Progenitor cell of endocrine pancreas (in vitro differentiated cells): ENCODE results near the gene RALGPS1. TPM values are rescaled to one million over a fixed set of nuclear protein-coding genes. Genes with fewer than 3 reads are reported as not detected.
A peak's percentile ranks its signal among the peaks of the same experiment; 100 is the strongest.

Experiments
- DNase-seq: peaks from one replicate; pipeline ENCODE4 v3.0.0; 2021; ENCODE audit warnings: low spot score; ENCODE audit not compliant: unreplicated experiment
- H3K27ac Mint-ChIP-seq: 2 replicates; pipeline ENCODE4 v1.8.0; 2021; ENCODE audit warnings: mild to moderate bottlenecking, moderate library complexity, mixed read lengths
- H3K27me3 Mint-ChIP-seq: 2 replicates; pipeline ENCODE4 v1.8.0; 2021; ENCODE audit warnings: mixed read lengths
- H3K36me3 Mint-ChIP-seq: 2 replicates; pipeline ENCODE4 v1.8.0; 2022; ENCODE audit warnings: mixed read lengths; ENCODE audit not compliant: insufficient read depth
- H3K4me1 Mint-ChIP-seq: 2 replicates; pipeline ENCODE4 v1.8.0; 2021; ENCODE audit warnings: low read depth, mixed read lengths
- H3K4me3 Mint-ChIP-seq: 2 replicates; pipeline ENCODE4 v1.8.0; 2021; ENCODE audit warnings: low read depth, mild to moderate bottlenecking, moderate library complexity, mixed read lengths
- H3K9me3 Mint-ChIP-seq: 2 replicates; pipeline ENCODE4 v1.8.0; 2021; ENCODE audit warnings: low read depth, mixed read lengths
- CTCF ChIP-seq: fragments of 200-600 bp; sonication (generic); IDR thresholded peaks from one replicate; pipeline ENCODE4 v1.5.0; 2021; ENCODE audit warnings: antibody characterized with exemption, mild to moderate bottlenecking; ENCODE audit not compliant: unreplicated experiment
- total RNA-seq: library from RNA; stranded (reverse); gene quantifications from 2 replicates; pipeline ENCODE4 v1.2.1, GENCODE V29; 2021

Gene RALGPS1
- total RNA-seq, 1 donor from 2014 or later = 39.2 TPM

GRCh38 chr9:127177665-127178265 is 263.2 kb downstream of the RALGPS1 start:
- DNase-seq = no peak
- no peaks in the 10 kb centered on the region for H3K27me3 Mint-ChIP-seq

GRCh38 chr9:127178686-127179632 is 264.4 kb downstream of the RALGPS1 start:
- Mint-ChIP-seq H3K27ac (no peak overlapping the region), H3K4me3 (no peak overlapping the region), H3K9me3 (no peaks in the 10 kb centered on the region), H3K4me1 (no peaks in the 10 kb centered on the region), H3K36me3 (no peaks in the 10 kb centered on the region), H3K27me3 (no peaks in the 10 kb centered on the region)
- no peak for DNase-seq
- TF ChIP-seq CTCF = no peak

More at GRCh38 chr9:127177665-127178265, 263.2 kb downstream of the RALGPS1 start:
- H3K27ac Mint-ChIP-seq = no peak overlapping the region
- H3K9me3 Mint-ChIP-seq = no peaks in the 10 kb centered on the region
- peaks cover 2% of the 10 kb centered on the region for H3K36me3 Mint-ChIP-seq
- no peak for TF ChIP-seq CTCF
- H3K4me1 Mint-ChIP-seq = no peaks in the 10 kb centered on the region
- H3K4me3 Mint-ChIP-seq = no peak overlapping the region

- H3K27ac Mint-ChIP-seq = no peak overlapping the region
- no peaks in the 10 kb centered on the region for H3K9me3 Mint-ChIP-seq
- H3K4me3 Mint-ChIP-seq = no peak overlapping the region
- H3K36me3 Mint-ChIP-seq = peaks cover 2% of the 10 kb centered on the region
- DNase-seq = no peak
- H3K27me3 Mint-ChIP-seq = no peaks in the 10 kb centered on the region
- H3K4me1 Mint-ChIP-seq = no peaks in the 10 kb centered on the region
- TF ChIP-seq CTCF = no peak
Measured at GRCh38 chr9:127179633-127180441, 265.3 kb downstream of the RALGPS1 start.

GRCh38 chr9:127180457-127181314 is 266.1 kb downstream of the RALGPS1 start:
- no peak overlapping the region for H3K4me3 Mint-ChIP-seq
- no peaks in the 10 kb centered on the region for H3K4me1 Mint-ChIP-seq
- DNase-seq = peak; percentile 4
- H3K9me3 Mint-ChIP-seq = no peaks in the 10 kb centered on the region
- no peak for TF ChIP-seq CTCF
- peaks cover 4% of the 10 kb centered on the region for H3K36me3 Mint-ChIP-seq
- peak overlapping the region; percentile 71 for H3K27ac Mint-ChIP-seq
- H3K27me3 Mint-ChIP-seq = no peaks in the 10 kb centered on the region

- Mint-ChIP-seq H3K9me3 (no peaks in the 10 kb centered on the region), H3K4me1 (no peaks in the 10 kb centered on the region), H3K36me3 (peaks cover 4% of the 10 kb centered on the region), H3K4me3 (no peak overlapping the region), H3K27me3 (no peaks in the 10 kb centered on the region), H3K27ac (no peak overlapping the region)
- no peak for TF ChIP-seq CTCF
- no peak for DNase-seq
Measured at GRCh38 chr9:127181315-127181580, 266.7 kb downstream of the RALGPS1 start.
